ENCODE results near the gene C19orf18.

Gene C19orf18

DNA sequence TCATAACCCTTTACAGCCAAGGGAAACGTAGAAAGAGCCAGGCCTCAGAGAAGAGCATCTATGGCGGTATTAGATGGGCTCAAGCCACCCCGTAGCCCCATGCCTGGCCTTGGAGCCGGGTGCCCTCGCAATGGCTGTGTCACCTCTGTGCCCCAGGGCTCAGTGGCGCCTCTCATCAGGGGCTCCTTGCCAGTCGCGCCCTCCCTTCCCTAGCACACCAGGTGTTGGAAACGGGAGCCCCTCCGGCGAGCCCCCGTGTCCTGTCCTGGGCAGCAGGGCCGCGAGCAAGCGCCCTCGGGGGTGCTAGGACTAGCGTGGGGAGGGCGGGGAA lies 27.3 kb downstream of the C19orf18 start:
- no peak for DNase-seq

GRCh38 chr19:57946316-57946715 lies 28.0 kb downstream of the C19orf18 start:
- no peak for DNase-seq

- DNase-seq = no peak
Observed at GRCh38 chr19:57941593-57941992, 32.7 kb downstream of the C19orf18 start.

DNA sequence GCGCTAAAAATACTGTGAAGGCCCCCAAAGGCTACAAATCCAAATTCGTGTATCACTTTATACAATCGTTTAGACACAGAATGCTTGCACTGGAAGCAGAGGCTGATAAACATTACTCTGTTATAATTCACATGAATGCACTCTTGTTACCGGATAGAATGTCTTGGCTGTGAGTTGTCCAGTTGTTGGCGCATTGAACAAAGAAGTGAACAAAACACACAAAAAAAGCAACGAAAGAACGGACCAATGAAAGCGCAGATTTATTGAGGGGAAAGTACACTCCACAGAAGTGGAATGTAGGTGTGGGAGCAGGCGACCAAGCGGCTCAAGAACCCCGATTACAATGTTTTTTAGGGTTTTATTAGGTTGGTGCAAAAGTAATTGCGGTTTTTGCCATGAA lies 38.6 kb downstream of the C19orf18 start:
- DNase-seq = no peak

DNA sequence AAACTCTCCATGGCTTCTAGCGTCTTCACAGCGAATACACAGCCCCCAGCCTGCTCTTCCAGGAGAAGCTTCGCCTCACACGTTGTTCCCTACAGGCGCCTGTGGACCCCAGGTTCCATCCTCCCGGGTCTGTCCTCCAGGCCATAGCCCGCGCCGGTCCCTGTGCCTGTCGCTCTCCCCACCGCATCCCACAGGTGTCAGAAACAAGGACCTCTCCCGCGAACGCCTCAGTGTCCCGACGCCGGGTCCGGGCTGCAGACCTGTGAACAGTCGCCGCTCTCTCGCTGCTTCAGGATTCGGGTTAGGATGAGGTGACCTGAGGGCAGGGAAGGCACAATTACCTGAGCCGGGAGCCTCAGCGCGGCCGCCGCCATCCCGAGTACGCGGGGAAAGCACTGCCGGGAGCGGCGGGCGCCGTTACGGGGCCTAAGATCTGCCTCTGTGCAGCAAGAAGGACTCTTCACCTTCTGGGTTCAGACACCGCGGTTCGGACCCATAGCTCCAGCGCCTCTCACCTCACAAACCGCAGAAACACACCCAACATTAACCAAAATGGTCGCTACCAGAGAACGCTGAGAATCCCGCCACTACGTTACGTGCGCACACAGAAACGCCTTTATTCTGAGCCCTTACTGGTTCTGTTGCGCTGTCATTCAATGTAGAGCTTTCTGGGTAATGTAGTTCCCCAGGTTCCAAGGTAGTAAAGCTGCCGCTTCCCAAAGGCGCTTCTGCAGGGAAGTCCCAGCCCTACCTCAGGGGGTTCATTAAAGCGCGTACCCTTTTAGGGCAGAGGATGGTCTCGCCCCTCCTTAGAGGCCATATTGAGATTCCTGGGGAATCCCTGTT lies 39.3 kb downstream of the C19orf18 start, which contains the start of gene ZNF418:
Gene ZNF418, minus strand, starts transcription at position 583 of the 846 bp plus-strand sequence. CDS start 1,580 bp downstream, outside the sequence.
- peak; percentile 75 to 77 (median 77) for DNase-seq

DNA sequence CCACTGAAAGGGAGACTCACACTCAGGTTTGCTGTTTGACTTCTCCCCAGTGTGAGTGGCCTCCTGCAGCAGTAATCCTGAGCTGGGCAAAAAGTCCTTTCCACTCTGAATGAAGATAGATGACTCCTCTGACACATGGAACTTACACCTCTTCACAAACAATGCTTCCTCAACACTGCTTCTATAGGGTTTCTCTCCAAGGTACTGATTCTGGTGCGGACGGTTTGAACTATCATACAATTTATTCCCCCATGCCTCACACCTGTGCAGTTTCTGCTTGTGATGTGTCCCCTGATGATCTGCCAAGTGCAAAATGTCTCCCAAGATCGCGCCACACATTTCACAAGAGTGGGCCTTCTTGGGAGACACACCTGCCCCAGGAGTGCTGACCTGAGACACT lies 46.7 kb downstream of the C19orf18 start:
- no peak for DNase-seq

DNA sequence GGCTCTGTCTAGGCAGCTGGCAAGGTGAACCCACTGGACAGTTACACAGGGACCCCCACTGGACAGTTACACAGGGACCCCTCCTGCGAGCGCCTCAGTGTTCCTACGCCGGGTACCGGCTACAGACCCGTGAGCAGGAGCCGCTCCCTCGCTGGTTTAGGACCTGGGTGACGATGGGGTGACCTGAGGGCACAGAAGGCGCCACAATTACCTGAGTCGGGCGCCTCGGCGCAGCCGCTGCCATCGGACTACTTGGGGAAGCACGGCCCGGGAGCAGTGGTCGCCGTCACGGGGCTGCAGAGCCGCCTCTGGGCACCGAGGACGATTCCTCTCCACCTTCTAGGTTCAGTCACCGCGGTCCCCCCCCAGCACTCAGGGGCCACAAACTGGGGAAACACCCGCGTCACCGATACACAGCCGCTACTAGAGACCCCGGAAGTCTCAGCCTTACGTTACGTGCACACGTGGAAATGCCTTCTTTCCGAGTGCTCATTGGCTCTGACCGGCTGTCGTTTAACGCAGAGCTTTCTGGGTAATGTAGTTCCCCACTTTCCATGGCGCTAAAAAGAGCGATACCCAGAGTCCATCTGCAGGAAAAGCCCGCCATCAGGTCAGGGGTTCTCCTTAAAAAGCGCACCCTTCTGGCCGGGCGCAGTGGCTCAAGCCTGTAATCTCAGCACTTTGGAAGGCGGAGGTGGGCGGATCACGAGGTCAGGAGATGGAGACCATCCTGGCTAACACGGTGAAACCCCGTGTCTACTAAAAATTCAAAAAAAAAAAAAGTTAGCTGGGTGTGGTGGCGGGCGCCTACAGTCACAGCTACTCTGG lies 58.0 kb downstream of the C19orf18 start, which contains the start of gene ZNF417:
Gene ZNF417, minus strand, starts transcription at position 425 of the 828 bp plus-strand sequence. Its CDS starts 181 bp downstream, at position 244.
- peak; percentile 94 to 97 (median 97) for DNase-seq

- DNase-seq = no peak
Observed at GRCh38 chr19:57914531-57914930, 59.8 kb downstream of the C19orf18 start.
